Naive thymus-derived CD4-positive, alpha-beta T cell (primary cell): ENCODE measurements around the gene SLCO2A1. TPM values are rescaled to one million over a fixed set of nuclear protein-coding genes. Genes with fewer than 3 reads are reported as not detected.

Experiments
- ATAC-seq: fragments of 150-1000 bp; cut with Tn5 transposase; 2 replicates; pipeline ENCODE4 v1.10.0; 2021; ENCODE audit warnings: mild to moderate bottlenecking, moderate library complexity
- CTCF ChIA-PET: fragments of 350-600 bp; sonication (Branson Sonifier 250); formaldehyde crosslinking; loops from one replicate; lab custom pipeline; 2021; ENCODE audit warnings: antibody characterized with exemption; lab: Charles Lee
- POLR2A ChIA-PET: fragments of 350-600 bp; sonication (Branson Sonifier 250); formaldehyde crosslinking; loops from one replicate; lab custom pipeline; 2021; ENCODE audit warnings: antibody characterized with exemption, inconsistent platforms; lab: Charles Lee
- DNase-seq, 9 donors: peaks; one replicate each; pipeline versions ENCODE4 v3.0.0 to v3.0.0-alpha.2; 2020 to 2022; ENCODE audit warnings: mixed read lengths in 1 of 9
- H3K27ac ChIP-seq: one replicate; pipeline ENCODE4 v1.7.0; 2013; ENCODE audit warnings: mild to moderate bottlenecking, low read depth, low read length, moderate library complexity
- H3K27me3 ChIP-seq, 2 donors: one replicate each; pipeline ENCODE4 v1.7.0; 2013; ENCODE audit warnings: low read length in 2 of 2, mild to moderate bottlenecking in 2 of 2, moderate library complexity in 2 of 2; ENCODE audit not compliant: control insufficient read depth in 2 of 2, insufficient read depth in 2 of 2
- H3K36me3 ChIP-seq, 3 experiments: 1 replicate in 2 of 3; 2 replicates in 1 of 3; pipeline ENCODE4 v1.7.0; 2013; ENCODE audit warnings: low read length in 3 of 3, mild to moderate bottlenecking in 3 of 3, moderate library complexity in 1 of 3; ENCODE audit not compliant: insufficient read depth in 3 of 3, control insufficient read depth in 2 of 3
- H3K4me1 ChIP-seq, 2 donors: one replicate each; pipeline ENCODE4 v1.7.0; 2013; ENCODE audit warnings: low read length in 2 of 2, mild to moderate bottlenecking in 2 of 2, moderate library complexity in 1 of 2; ENCODE audit not compliant: control insufficient read depth in 2 of 2, insufficient read depth in 2 of 2
- H3K4me3 ChIP-seq: 2 replicates; pipeline ENCODE4 v1.7.0; 2013; ENCODE audit warnings: mild to moderate bottlenecking, low read length
- H3K9me3 ChIP-seq, 3 experiments: 1 replicate in 2 of 3; 2 replicates in 1 of 3; pipeline ENCODE4 v1.7.0; 2013; ENCODE audit warnings: low read length in 3 of 3; ENCODE audit not compliant: control insufficient read depth in 2 of 3
- H3K27ac Mint-ChIP-seq, 9 donors: one replicate each; pipeline ENCODE4 v1.8.0; 2020 to 2022; ENCODE audit warnings: mixed read lengths in 9 of 9, mild to moderate bottlenecking in 8 of 9, moderate library complexity in 5 of 9, inconsistent platforms in 2 of 9
- H3K27me3 Mint-ChIP-seq, 5 donors: one replicate each; pipeline ENCODE4 v1.8.0; 2021 to 2022; ENCODE audit warnings: mixed read lengths in 5 of 5, mild to moderate bottlenecking in 1 of 5
- H3K36me3 Mint-ChIP-seq, 5 donors: one replicate each; pipeline ENCODE4 v1.8.0; 2020 to 2022; ENCODE audit warnings: mixed read lengths in 5 of 5, mild to moderate bottlenecking in 3 of 5, inconsistent platforms in 1 of 5
- H3K4me1 Mint-ChIP-seq, 7 donors: one replicate each; pipeline ENCODE4 v1.8.0; 2020 to 2022; ENCODE audit warnings: mixed read lengths in 7 of 7, mild to moderate bottlenecking in 3 of 7, inconsistent platforms in 1 of 7
- H3K4me3 Mint-ChIP-seq, 10 donors: one replicate each; pipeline ENCODE4 v1.8.0; 2020 to 2022; ENCODE audit warnings: mild to moderate bottlenecking in 10 of 10, mixed read lengths in 10 of 10, moderate library complexity in 6 of 10, inconsistent platforms in 2 of 10
- H3K9me3 Mint-ChIP-seq, 11 donors: one replicate each; pipeline ENCODE4 v1.8.0; 2020 to 2022; ENCODE audit warnings: mixed read lengths in 11 of 11, mild to moderate bottlenecking in 4 of 11, inconsistent platforms in 1 of 11, moderate library complexity in 1 of 11
- intact Hi-C, 2 donors: fragments of 100-400 bp; cut with micrococcal nuclease; formaldehyde crosslinking; loops; one replicate each; pipeline ENCODE4 v1.15.1; 2023
- polyA plus RNA-seq, 2 donors: library from polyadenylated mRNA; unstranded; fragments of 300-500 nt; fragmentation: Illumina TruSeq; gene quantifications; one replicate each; pipeline ENCODE4 v1.2.3, GENCODE V29; 2021
- total RNA-seq, 6 experiments: library from RNA in 5 of 6; stranded (reverse) in 5 of 6; gene quantifications; 1 replicate in 5 of 6; 2 replicates in 1 of 6; pipeline ENCODE4 v1.2.3 and lab custom pipeline; 2021 to 2026

SLCO2A1 gene
- total and polyA plus RNA-seq, 7 experiments from 2014 or later, result not detected

GRCh38 chr3:133884054-133884886 lies 145.5 kb downstream of the SLCO2A1 start:
- ChIA-PET CTCF (no interaction called here), POLR2A (no interaction called here)
- Histone ChIP-seq H3K36me3 (no peaks in the 10 kb centered on the region), H3K27me3 (no peaks in the 10 kb centered on the region), H3K27ac (no peak overlapping the region), H3K4me3 (no peak overlapping the region), H3K4me1 (peaks cover 0 to 8% of the 10 kb centered on the region in 2 donors), H3K9me3 (peaks cover 0 to 4% (median 0%) of the 10 kb centered on the region in 3 experiments)
- Mint-ChIP-seq H3K27ac (peak overlapping the region in 1 of 9 donors; percentile 46), H3K36me3 (peaks cover 0 to 2% (median 0%) of the 10 kb centered on the region in 5 donors), H3K9me3 (peaks cover 0 to 6% (median 0%) of the 10 kb centered on the region in 11 donors), H3K27me3 (peaks cover 0 to 22% (median 18%) of the 10 kb centered on the region in 5 donors), H3K4me3 (no peak overlapping the region), H3K4me1 (peaks cover 0 to 12% (median 2%) of the 10 kb centered on the region in 7 donors)
- ATAC-seq, result no peak
- DNase-seq, result no peak
- intact Hi-C loops, result no loop called here

- peaks cover 0 to 12% (median 2%) of the 10 kb centered on the region in 7 donors for H3K4me1 Mint-ChIP-seq
- no peak for DNase-seq
- peaks cover 0 to 8% of the 10 kb centered on the region in 2 donors for H3K4me1 ChIP-seq
- H3K27ac ChIP-seq, result no peak overlapping the region
- H3K36me3 Mint-ChIP-seq, result peaks cover 0 to 2% (median 0%) of the 10 kb centered on the region in 5 donors
- peaks cover under 1 to 22% (median 18%) of the 10 kb centered on the region in 5 donors for H3K27me3 Mint-ChIP-seq
- POLR2A ChIA-PET, result no interaction called here
- H3K9me3 Mint-ChIP-seq, result peaks cover 0 to 10% (median 3%) of the 10 kb centered on the region in 11 donors
- no peaks in the 10 kb centered on the region for H3K27me3 ChIP-seq
- intact Hi-C loops, result no loop called here
- no peak overlapping the region for H3K4me3 Mint-ChIP-seq
- no peak for ATAC-seq
- H3K27ac Mint-ChIP-seq, result no peak overlapping the region
- H3K36me3 ChIP-seq, result no peaks in the 10 kb centered on the region
- CTCF ChIA-PET, result no interaction called here
- H3K9me3 ChIP-seq, result peaks cover 0 to 6% (median 0%) of the 10 kb centered on the region in 3 experiments
- H3K4me3 ChIP-seq, result no peak overlapping the region
These were observed 146.1 kb downstream of the SLCO2A1 start for GRCh38 chr3:133883641-133884040.

- ChIA-PET POLR2A (no interaction called here), CTCF (no interaction called here)
- Histone ChIP-seq H3K27ac (no peak overlapping the region), H3K36me3 (no peaks in the 10 kb centered on the region), H3K4me3 (no peak overlapping the region), H3K9me3 (peaks cover 0 to 8% (median 0%) of the 10 kb centered on the region in 3 experiments), H3K27me3 (no peaks in the 10 kb centered on the region), H3K4me1 (peaks cover 0 to 8% of the 10 kb centered on the region in 2 donors)
- ATAC-seq (no peak), DNase-seq (peak in 1 of 9 donors; percentile 8)
- Mint-ChIP-seq H3K36me3 (peaks cover 0 to 2% (median 0%) of the 10 kb centered on the region in 5 donors), H3K4me1 (peaks cover 0 to 12% (median 2%) of the 10 kb centered on the region in 7 donors), H3K9me3 (peaks cover under 1 to 14% (median 6%) of the 10 kb centered on the region in 11 donors), H3K27me3 (peaks cover 6 to 22% (median 18%) of the 10 kb centered on the region in 5 donors), H3K4me3 (no peak overlapping the region), H3K27ac (no peak overlapping the region)
- intact Hi-C loops, result no loop called here
These were observed 146.6 kb downstream of the SLCO2A1 start for GRCh38 chr3:133882986-133883586.

GRCh38 chr3:133881939-133882825 lies 147.5 kb downstream of the SLCO2A1 start:
- intact Hi-C loops, result no loop called here
- DNase-seq, result peak in 1 of 9 donors; percentile 15

GRCh38 chr3:133881492-133881891 lies 148.2 kb downstream of the SLCO2A1 start:
- Mint-ChIP-seq H3K27me3 (peaks cover 17 to 27% (median 18%) of the 10 kb centered on the region in 5 donors), H3K27ac (no peak overlapping the region), H3K4me3 (no peak overlapping the region), H3K4me1 (peaks cover 0 to 12% (median 0%) of the 10 kb centered on the region in 7 donors), H3K9me3 (peaks cover 2 to 26% (median 15%) of the 10 kb centered on the region in 11 donors), H3K36me3 (peaks cover 0 to 2% (median 0%) of the 10 kb centered on the region in 5 donors)
- no peak overlapping the region for H3K27ac ChIP-seq
- CTCF ChIA-PET, result no interaction called here
- no peaks in the 10 kb centered on the region for H3K27me3 ChIP-seq
- peaks cover 0 to 8% of the 10 kb centered on the region in 2 donors for H3K4me1 ChIP-seq
- DNase-seq (peak in 1 of 9 donors; percentile 11), ATAC-seq (no peak)
- no peaks in the 10 kb centered on the region for H3K36me3 ChIP-seq
- intact Hi-C loops, result no loop called here
- peaks cover 0 to 8% (median 0%) of the 10 kb centered on the region in 3 experiments for H3K9me3 ChIP-seq
- POLR2A ChIA-PET, result no interaction called here
- no peak overlapping the region for H3K4me3 ChIP-seq

More at GRCh38 chr3:133881939-133882825, 147.5 kb downstream of the SLCO2A1 start:
- no peaks in the 10 kb centered on the region for H3K27me3 ChIP-seq
- H3K4me1 ChIP-seq, result peaks cover 0 to 8% of the 10 kb centered on the region in 2 donors
- ATAC-seq, result peak; percentile 24
- H3K4me3 ChIP-seq, result no peak overlapping the region
- H3K36me3 Mint-ChIP-seq, result peaks cover 0 to 2% (median 0%) of the 10 kb centered on the region in 5 donors
- no peak overlapping the region for H3K27ac ChIP-seq
- no peaks in the 10 kb centered on the region for H3K36me3 ChIP-seq
- no peak overlapping the region for H3K27ac Mint-ChIP-seq
- peaks cover 0 to 8% (median 0%) of the 10 kb centered on the region in 3 experiments for H3K9me3 ChIP-seq
- H3K27me3 Mint-ChIP-seq, result peaks cover 12 to 22% (median 18%) of the 10 kb centered on the region in 5 donors
- POLR2A ChIA-PET, result no interaction called here
- H3K9me3 Mint-ChIP-seq, result peaks cover 2 to 20% (median 10%) of the 10 kb centered on the region in 11 donors
- CTCF ChIA-PET, result no interaction called here
- H3K4me3 Mint-ChIP-seq, result peak overlapping the region in 1 of 10 donors; percentile 11
- H3K4me1 Mint-ChIP-seq, result peaks cover 0 to 12% (median 0%) of the 10 kb centered on the region in 7 donors
